PFSK-1 (cell line): ENCODE data around the gene SLC37A3.

Experiments
- FOXP2 ChIP-seq: optimal IDR thresholded peaks from 2 replicates; pipeline ENCODE3; 2011; ENCODE audit warnings: borderline replicate concordance, control low read depth, inconsistent platforms; ENCODE audit not compliant: insufficient read depth; ENCODE audit errors: extremely low read length, extremely low read depth
- POLR2AphosphoS5 ChIP-seq: IDR thresholded peaks from 2 replicates; pipeline ENCODE4 v1.6.1; 2012; ENCODE audit warnings: low read depth, mild to moderate bottlenecking, control low read depth, low read length, moderate library complexity
- SIN3A ChIP-seq: IDR thresholded peaks from 2 replicates; pipeline ENCODE4 v1.6.1; 2012; ENCODE audit warnings: mild to moderate bottlenecking, low read length, moderate library complexity, borderline replicate concordance; ENCODE audit not compliant: insufficient read depth
- TAF1 ChIP-seq: IDR thresholded peaks from 2 replicates; pipeline ENCODE4 v1.6.1; 2012; ENCODE audit warnings: low read length, control low read depth, borderline replicate concordance; ENCODE audit not compliant: insufficient read depth
- TF ChIP-seq, protein P1 (sequence below), 2 experiments: IDR thresholded peaks; 2 replicates each; pipeline versions ENCODE4 v1.6.1 to v1.8.0; 2011 to 2012; ENCODE audit warnings: low read depth in 2 of 2, low read length in 2 of 2, control low read depth in 1 of 2, inconsistent platforms in 1 of 2, mild to moderate bottlenecking in 1 of 2, moderate library complexity in 1 of 2; ENCODE audit not compliant: insufficient read depth in 1 of 2

Gene SLC37A3

DNA sequence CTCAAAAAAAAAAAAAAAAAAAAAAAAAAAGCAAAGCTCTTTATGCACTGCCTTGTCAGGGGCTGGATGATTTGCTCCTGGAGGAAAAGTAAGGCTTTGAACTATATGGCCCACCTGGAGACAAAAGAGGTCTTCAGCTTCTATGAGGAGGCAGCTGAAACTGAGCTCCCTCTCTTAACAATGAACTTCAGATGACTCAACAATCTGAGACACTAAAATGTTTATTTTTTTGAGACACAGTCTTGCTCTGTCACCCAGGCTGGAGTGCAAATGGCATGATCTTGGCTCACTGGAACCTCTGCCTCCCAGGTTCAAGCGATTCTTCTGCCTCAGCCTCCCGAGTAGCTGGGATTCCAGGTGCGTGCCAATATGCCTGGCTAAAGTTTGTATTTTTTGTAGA, 42.3 kb upstream of the SLC37A3 start:
- TF ChIP-seq FOXP2 = no peak

DNA sequence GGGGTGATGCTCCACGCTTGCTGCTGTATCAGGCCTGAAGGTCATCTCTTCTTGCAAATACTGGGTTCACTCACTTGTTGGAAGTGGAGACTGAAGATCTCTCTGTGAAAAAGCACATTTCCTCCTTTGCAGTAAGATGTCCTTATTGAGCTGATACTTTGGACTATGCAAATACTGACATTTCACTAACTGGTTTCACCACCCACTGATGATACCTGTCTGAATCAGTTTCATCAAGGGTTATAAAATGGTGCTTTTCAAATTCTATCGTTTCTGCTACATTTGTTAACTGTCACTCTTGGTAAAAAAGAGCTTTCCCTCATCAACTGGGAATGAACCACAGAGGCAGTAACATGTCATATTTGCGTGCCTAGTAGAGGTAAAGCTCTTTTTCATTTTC, 41.0 kb upstream of the SLC37A3 start:
- TF ChIP-seq TAF1 (no peak), POLR2AphosphoS5 (no peak), FOXP2 (no peak), SIN3A (no peak)
- TF ChIP-seq, protein P1, sequence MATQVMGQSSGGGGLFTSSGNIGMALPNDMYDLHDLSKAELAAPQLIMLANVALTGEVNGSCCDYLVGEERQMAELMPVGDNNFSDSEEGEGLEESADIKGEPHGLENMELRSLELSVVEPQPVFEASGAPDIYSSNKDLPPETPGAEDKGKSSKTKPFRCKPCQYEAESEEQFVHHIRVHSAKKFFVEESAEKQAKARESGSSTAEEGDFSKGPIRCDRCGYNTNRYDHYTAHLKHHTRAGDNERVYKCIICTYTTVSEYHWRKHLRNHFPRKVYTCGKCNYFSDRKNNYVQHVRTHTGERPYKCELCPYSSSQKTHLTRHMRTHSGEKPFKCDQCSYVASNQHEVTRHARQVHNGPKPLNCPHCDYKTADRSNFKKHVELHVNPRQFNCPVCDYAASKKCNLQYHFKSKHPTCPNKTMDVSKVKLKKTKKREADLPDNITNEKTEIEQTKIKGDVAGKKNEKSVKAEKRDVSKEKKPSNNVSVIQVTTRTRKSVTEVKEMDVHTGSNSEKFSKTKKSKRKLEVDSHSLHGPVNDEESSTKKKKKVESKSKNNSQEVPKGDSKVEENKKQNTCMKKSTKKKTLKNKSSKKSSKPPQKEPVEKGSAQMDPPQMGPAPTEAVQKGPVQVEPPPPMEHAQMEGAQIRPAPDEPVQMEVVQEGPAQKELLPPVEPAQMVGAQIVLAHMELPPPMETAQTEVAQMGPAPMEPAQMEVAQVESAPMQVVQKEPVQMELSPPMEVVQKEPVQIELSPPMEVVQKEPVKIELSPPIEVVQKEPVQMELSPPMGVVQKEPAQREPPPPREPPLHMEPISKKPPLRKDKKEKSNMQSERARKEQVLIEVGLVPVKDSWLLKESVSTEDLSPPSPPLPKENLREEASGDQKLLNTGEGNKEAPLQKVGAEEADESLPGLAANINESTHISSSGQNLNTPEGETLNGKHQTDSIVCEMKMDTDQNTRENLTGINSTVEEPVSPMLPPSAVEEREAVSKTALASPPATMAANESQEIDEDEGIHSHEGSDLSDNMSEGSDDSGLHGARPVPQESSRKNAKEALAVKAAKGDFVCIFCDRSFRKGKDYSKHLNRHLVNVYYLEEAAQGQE (IDR thresholded peaks at IDR 0.05; ENCODE audit: insufficient read depth in 1 of 2, low read depth in 2 of 2, low read length in 2 of 2) = no peak

DNA sequence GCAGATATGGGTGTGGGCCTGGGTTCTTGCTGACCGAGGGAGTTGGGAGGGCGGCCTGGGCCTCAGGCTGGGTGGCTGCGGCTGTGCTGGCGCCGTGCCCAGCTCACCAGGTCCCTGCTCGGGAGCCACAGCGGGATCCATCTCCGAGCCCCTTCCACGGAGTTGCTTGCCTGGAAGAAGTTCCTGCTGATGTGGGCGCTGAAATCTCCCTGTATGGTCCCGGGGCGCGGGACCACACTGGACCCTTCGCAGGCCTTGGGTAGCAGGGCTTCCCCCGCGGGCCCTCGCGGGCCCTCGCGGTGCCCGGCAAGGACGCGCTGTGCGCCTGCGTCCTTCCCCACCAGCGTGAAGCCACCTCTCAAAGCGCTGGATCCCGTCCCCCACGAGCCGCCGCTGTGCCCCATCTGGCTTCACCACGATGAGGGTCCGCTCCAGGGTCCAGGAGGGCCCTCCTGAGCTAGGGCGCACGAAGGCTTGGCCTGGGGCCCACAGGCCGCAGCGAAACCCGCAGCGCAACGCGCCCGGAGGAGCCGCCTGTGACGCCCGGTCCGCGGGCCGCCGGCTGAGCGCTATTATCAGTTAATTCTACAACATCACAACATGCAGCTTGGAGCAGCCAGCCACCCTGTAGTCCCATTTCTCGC, 37.0 kb upstream of the SLC37A3 start:
- TF ChIP-seq, protein P1 (IDR thresholded peaks at IDR 0.05; ENCODE audit: insufficient read depth in 1 of 2, low read depth in 2 of 2, low read length in 2 of 2) = no peak
- no peak for TF ChIP-seq FOXP2
- TF ChIP-seq SIN3A = no peak
- no peak for TF ChIP-seq TAF1
- no peak for TF ChIP-seq POLR2AphosphoS5

DNA sequence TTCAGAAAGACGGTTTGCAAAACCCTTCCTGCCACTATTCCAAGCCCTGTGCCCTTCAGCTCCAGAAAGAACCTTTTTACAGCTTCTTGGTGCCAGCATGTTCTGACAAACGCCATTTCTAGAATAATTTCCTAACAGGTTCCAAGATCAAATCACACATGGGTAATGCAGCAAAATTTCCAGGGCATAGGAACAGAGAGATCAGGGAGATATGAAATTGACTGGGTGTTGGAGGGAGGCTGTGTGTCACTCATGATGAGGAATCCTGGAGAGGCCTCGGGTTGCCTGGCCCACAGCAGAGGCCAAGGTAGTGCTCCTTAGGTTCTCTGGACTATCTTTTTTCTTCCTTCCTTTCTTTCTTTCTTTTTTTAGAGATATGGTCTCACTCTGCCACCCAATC, 35.1 kb upstream of the SLC37A3 start:
- TF ChIP-seq, protein P1 (IDR thresholded peaks at IDR 0.05; ENCODE audit: insufficient read depth in 1 of 2, low read depth in 2 of 2, low read length in 2 of 2) = no peak
- TF ChIP-seq POLR2AphosphoS5 (no peak), TAF1 (no peak), FOXP2 (no peak), SIN3A (no peak)

DNA sequence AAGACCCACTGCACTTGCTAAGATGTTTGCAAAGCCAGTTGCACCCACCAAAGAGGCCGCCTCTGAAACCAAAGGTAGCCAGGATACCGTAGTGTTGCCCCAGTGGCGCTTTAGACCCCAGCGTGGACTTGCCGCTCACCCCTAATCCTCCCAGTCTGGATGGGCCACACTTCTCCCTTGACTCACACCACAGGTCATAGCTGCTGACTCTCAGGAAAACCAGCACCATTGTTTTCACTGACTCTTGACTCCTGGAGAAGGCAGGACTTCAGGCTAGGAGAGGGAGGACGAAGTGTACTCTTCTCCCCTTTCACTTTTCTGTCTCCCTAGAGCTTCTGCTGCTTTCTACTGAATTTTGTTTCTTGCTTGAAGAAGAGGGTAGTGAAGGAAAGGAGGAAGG, 27.8 kb upstream of the SLC37A3 start:
- TF ChIP-seq SIN3A (no peak), FOXP2 (no peak), TAF1 (no peak), POLR2AphosphoS5 (no peak)
- TF ChIP-seq, protein P1 (IDR thresholded peaks at IDR 0.05; ENCODE audit: insufficient read depth in 1 of 2, low read depth in 2 of 2, low read length in 2 of 2) = no peak
